GM20431 (cell line): Measurements from ENCODE around the gene SYNRG.

Experiments used
- in situ Hi-C: fragments of 300-500 bp; cut with MseI, MboI; formaldehyde crosslinking; loops from one replicate; pipeline ENCODE4 v1.15.0; 2020; ENCODE audit warnings: low sequenced_read_pairs; ENCODE audit not compliant: unreplicated experiment

The SYNRG gene

GRCh38 chr17:37485938-37486570 lies 123.2 kb downstream of the SYNRG start:
- in situ Hi-C loops = no loop called here

- in situ Hi-C loops = no loop called here
Measured at GRCh38 chr17:37483311-37484039, 125.7 kb downstream of the SYNRG start.

GRCh38 chr17:37481001-37481665 lies 128.1 kb downstream of the SYNRG start:
- in situ Hi-C loops = no loop called here

GRCh38 chr17:37480427-37480826 lies 128.8 kb downstream of the SYNRG start:
- in situ Hi-C loops = no loop called here

GRCh38 chr17:37479025-37479424 lies 130.2 kb downstream of the SYNRG start:
- in situ Hi-C loops = no loop called here

- in situ Hi-C loops = no loop called here
Measured at GRCh38 chr17:37478187-37478586, 131.0 kb downstream of the SYNRG start.

GRCh38 chr17:37476431-37477120 lies 132.6 kb downstream of the SYNRG start:
- in situ Hi-C loops = no loop called here

- in situ Hi-C loops = no loop called here
Measured at GRCh38 chr17:37475731-37476420, 133.3 kb downstream of the SYNRG start.

- in situ Hi-C loops = no loop called here
Measured at GRCh38 chr17:37470181-37470580, 139.0 kb downstream of the SYNRG start.

GRCh38 chr17:37466471-37466870 lies 142.7 kb downstream of the SYNRG start:
- in situ Hi-C loops = no loop called here

GRCh38 chr17:37465069-37465616 lies 144.1 kb downstream of the SYNRG start:
- in situ Hi-C loops = no loop called here
